GM19023 (cell line): ENCODE results near the gene NTRK2.
"Not testable (repeated sequence)": the region's sequence is repeated elsewhere in the genome, so short reads cannot be mapped to it uniquely, and the experiment has no call there.

Experiments used
- ATAC-seq: cut with Tn5 transposase; IDR thresholded peaks from one replicate; pipeline ENCODE4 v1.9.1; 2021; ENCODE audit warnings: mild to moderate bottlenecking, moderate library complexity; ENCODE audit not compliant: unreplicated experiment

NTRK2 gene

GRCh38 chr9:85042981-85043647, 373.6 kb downstream of the NTRK2 start:
- ATAC-seq: no peak

- ATAC-seq: no peak
These were observed 375.7 kb downstream of the NTRK2 start for GRCh38 chr9:85045271-85045670.

- no peak for ATAC-seq
These were observed 376.9 kb downstream of the NTRK2 start for GRCh38 chr9:85046475-85046874.

- ATAC-seq: no peak
These were observed 383.8 kb downstream of the NTRK2 start for GRCh38 chr9:85053206-85053786.

GRCh38 chr9:85054017-85054416, 384.5 kb downstream of the NTRK2 start:
- no peak for ATAC-seq

GRCh38 chr9:85055506-85056202, 386.1 kb downstream of the NTRK2 start:
- ATAC-seq: peak; percentile 50

GRCh38 chr9:85056203-85056572, 386.7 kb downstream of the NTRK2 start:
- ATAC-seq: peak; percentile 71

GRCh38 chr9:85061969-85062368, 392.4 kb downstream of the NTRK2 start:
- ATAC-seq: no peak

- ATAC-seq: no peak
These were observed 393.0 kb downstream of the NTRK2 start for GRCh38 chr9:85062385-85063022.

- no peak for ATAC-seq
These were observed 395.4 kb downstream of the NTRK2 start for GRCh38 chr9:85064811-85065371.

GRCh38 chr9:85067792-85068191, 398.3 kb downstream of the NTRK2 start:
- peak; percentile 55 for ATAC-seq

GRCh38 chr9:85069421-85069820, 399.9 kb downstream of the NTRK2 start:
- ATAC-seq: not testable (repeated sequence)
